ENCODE measurements around the gene ANKRD65. TPM values are rescaled to one million over a fixed set of nuclear protein-coding genes. Genes with fewer than 3 reads are reported as not detected.
"Not testable (repeated sequence)": the region's sequence is repeated elsewhere in the genome, so short reads cannot be mapped to it uniquely, and the experiment has no call there.

The ANKRD65 gene
- total and polyA plus RNA-seq, 2 experiments from 2014 or later: 2.1 to 5.5 TPM

DNA sequence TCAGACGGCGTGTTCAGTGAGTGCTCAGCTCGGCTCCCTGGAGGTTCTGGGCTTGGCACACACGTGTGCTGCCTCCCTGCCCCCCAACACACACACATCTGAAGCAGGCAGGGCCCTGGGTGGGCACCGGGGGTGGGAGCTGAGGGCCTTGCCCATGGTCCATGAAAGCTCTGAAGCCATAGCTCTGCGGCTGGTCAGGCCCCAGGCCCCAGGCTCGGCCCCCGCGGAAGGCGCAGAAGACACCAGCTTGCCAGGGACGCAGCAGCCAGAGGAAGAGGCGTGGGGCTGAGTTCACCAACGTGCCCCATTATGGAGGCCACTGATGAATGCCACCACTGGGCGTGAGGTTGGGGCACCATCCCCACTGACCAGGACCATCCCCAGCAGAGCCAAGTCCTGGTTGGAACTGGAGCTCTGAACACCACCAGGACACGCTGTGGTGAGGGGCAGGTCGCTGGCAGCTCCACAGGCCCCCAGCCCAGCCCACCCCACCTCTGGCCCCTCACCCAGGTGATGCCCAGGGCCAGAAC, 50.2 kb downstream of the ANKRD65 start:
- WGBS (ENCODE audit: low lambda C conversion rate, missing lambda C conversion rate): 94% methylated on average over 14 of the region's 16 CpGs
- no peak for TF ChIP-seq EZH2 (IDR thresholded peaks at IDR 0.05; ENCODE audit: borderline replicate concordance)
- no peak for TF ChIP-seq EZH2phosphoT487 (IDR thresholded peaks at IDR 0.05; ENCODE audit: low read depth, severe bottlenecking, unreplicated experiment)
- TF ChIP-seq, protein P1, sequence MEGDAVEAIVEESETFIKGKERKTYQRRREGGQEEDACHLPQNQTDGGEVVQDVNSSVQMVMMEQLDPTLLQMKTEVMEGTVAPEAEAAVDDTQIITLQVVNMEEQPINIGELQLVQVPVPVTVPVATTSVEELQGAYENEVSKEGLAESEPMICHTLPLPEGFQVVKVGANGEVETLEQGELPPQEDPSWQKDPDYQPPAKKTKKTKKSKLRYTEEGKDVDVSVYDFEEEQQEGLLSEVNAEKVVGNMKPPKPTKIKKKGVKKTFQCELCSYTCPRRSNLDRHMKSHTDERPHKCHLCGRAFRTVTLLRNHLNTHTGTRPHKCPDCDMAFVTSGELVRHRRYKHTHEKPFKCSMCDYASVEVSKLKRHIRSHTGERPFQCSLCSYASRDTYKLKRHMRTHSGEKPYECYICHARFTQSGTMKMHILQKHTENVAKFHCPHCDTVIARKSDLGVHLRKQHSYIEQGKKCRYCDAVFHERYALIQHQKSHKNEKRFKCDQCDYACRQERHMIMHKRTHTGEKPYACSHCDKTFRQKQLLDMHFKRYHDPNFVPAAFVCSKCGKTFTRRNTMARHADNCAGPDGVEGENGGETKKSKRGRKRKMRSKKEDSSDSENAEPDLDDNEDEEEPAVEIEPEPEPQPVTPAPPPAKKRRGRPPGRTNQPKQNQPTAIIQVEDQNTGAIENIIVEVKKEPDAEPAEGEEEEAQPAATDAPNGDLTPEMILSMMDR (IDR thresholded peaks at IDR 0.05; ENCODE audit: poor library complexity): no peak

DNA sequence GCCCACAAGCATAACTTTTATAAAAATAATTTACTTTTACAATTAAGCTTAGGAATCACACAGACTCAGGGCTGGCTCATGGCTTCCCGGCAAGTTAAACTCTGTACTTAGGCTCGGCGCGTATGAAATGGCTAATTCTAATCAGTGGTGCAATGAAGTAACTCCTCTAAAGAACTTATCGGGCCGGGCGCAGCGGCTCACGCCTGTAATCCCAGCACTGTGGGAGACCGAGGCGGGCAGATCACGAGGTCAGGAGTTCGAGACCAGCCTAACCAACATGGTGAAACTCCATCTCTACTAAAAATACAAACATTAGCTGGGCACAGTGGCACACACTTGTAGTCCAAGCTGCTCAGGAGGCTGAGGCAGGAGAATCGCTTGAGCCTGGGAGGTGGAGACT, 51.0 kb downstream of the ANKRD65 start:
- H3K4me1 ChIP-seq (ENCODE audit: insufficient read depth); H3K4me3 ChIP-seq; H3K9me2 ChIP-seq (replicated peaks; ENCODE audit: insufficient read depth); H3K4me2 ChIP-seq; DNase-seq (ENCODE audit: low spot score); H3K36me3 ChIP-seq (replicated peaks; ENCODE audit: insufficient read depth, low read depth); H3K9me3 ChIP-seq (ENCODE audit: low read depth); H2AFZ ChIP-seq; H3K27me3 ChIP-seq; H4K20me1 ChIP-seq (ENCODE audit: insufficient read depth, poor library complexity, severe bottlenecking); H3K27ac ChIP-seq: not testable (repeated sequence)
- H3K79me2 ChIP-seq: peaks cover 23% of the 10 kb centered on the region
- 93% methylated on average over 14 of the region's 14 CpGs for WGBS (ENCODE audit: low lambda C conversion rate, missing lambda C conversion rate)

More for the DNA sequence above, 50.2 kb downstream of the ANKRD65 start:
- Histone ChIP-seq H3K9me2 (replicated peaks; ENCODE audit: insufficient read depth) (no peaks in the 10 kb centered on the region), H3K4me1 (ENCODE audit: insufficient read depth) (peaks cover 6% of the 10 kb centered on the region), H3K4me2 (no peak overlapping the region), H4K20me1 (ENCODE audit: insufficient read depth, poor library complexity, severe bottlenecking) (no peaks in the 10 kb centered on the region), H2AFZ (no peak overlapping the region), H3K36me3 (replicated peaks; ENCODE audit: insufficient read depth, low read depth) (no peaks in the 10 kb centered on the region), H3K27me3 (no peaks in the 10 kb centered on the region), H3K4me3 (no peak overlapping the region), H3K9me3 (ENCODE audit: low read depth) (no peaks in the 10 kb centered on the region), H3K27ac (no peak overlapping the region), H3K79me2 (peaks cover 24% of the 10 kb centered on the region)
- DNase-seq (ENCODE audit: low spot score): no peak

Other genes starting within 250 kb of the ANKRD65 start
- gene TTLL10, start 247.4 kb downstream of the ANKRD65 start, total RNA-seq: not detected in 2 replicates
- 0.38 and 0.69 TPM in 2 replicates for gene TTLL10, start 247.4 kb downstream of the ANKRD65 start, polyA plus RNA-seq
- gene TNFRSF18, start 214.7 kb downstream of the ANKRD65 start, total RNA-seq: not detected in 2 replicates
- gene TNFRSF18, start 214.7 kb downstream of the ANKRD65 start, polyA plus RNA-seq: 0.86 and 1.3 TPM in 2 replicates
- gene TNFRSF4, start 207.1 kb downstream of the ANKRD65 start, total RNA-seq: 0.28 TPM in 1 of 2 replicates, not detected in the other
- 0.34 TPM in 1 of 2 replicates, not detected in the other for gene TNFRSF4, start 207.1 kb downstream of the ANKRD65 start, polyA plus RNA-seq
- 110 and 156 TPM in 2 replicates for gene SDF4, start 189.3 kb downstream of the ANKRD65 start, total RNA-seq
- gene SDF4, start 189.3 kb downstream of the ANKRD65 start, polyA plus RNA-seq: 296 and 311 TPM in 2 replicates
- gene B3GALT6, start 189.0 kb downstream of the ANKRD65 start, total RNA-seq: 28.8 and 28.9 TPM in 2 replicates
- 36.3 and 36.9 TPM in 2 replicates for gene B3GALT6, start 189.0 kb downstream of the ANKRD65 start, polyA plus RNA-seq
- gene C1QTNF12, start 174.6 kb downstream of the ANKRD65 start, total RNA-seq: 3.8 and 4.1 TPM in 2 replicates
- gene C1QTNF12, start 174.6 kb downstream of the ANKRD65 start, polyA plus RNA-seq: 5.2 and 6.6 TPM in 2 replicates
- 31.3 and 31.7 TPM in 2 replicates for gene UBE2J2, start 147.4 kb downstream of the ANKRD65 start, total RNA-seq
- gene UBE2J2, start 147.4 kb downstream of the ANKRD65 start, polyA plus RNA-seq: 66.7 and 81.0 TPM in 2 replicates
- gene SCNN1D, start 140.8 kb downstream of the ANKRD65 start, total RNA-seq: 1.0 and 1.8 TPM in 2 replicates
- 3.5 and 3.9 TPM in 2 replicates for gene SCNN1D, start 140.8 kb downstream of the ANKRD65 start, polyA plus RNA-seq
- gene ACAP3, start 113.3 kb downstream of the ANKRD65 start, total RNA-seq: 50.9 and 56.0 TPM in 2 replicates
- 87.1 and 108 TPM in 2 replicates for gene ACAP3, start 113.3 kb downstream of the ANKRD65 start, polyA plus RNA-seq
- 27.7 and 36.2 TPM in 2 replicates for gene PUSL1, start 112.7 kb downstream of the ANKRD65 start, total RNA-seq
- gene PUSL1, start 112.7 kb downstream of the ANKRD65 start, polyA plus RNA-seq: 27.4 and 37.2 TPM in 2 replicates
- gene INTS11, start 96.6 kb downstream of the ANKRD65 start, total RNA-seq: 72.1 and 80.6 TPM in 2 replicates
- 73.7 and 80.4 TPM in 2 replicates for gene INTS11, start 96.6 kb downstream of the ANKRD65 start, polyA plus RNA-seq
- 12.8 and 22.9 TPM in 2 replicates for gene CPTP, start 96.5 kb downstream of the ANKRD65 start, total RNA-seq
- 43.2 and 45.6 TPM in 2 replicates for gene CPTP, start 96.5 kb downstream of the ANKRD65 start, polyA plus RNA-seq
- 0.17 TPM in 1 of 2 replicates, not detected in the other for gene TAS1R3, start 90.0 kb downstream of the ANKRD65 start, total RNA-seq
- gene TAS1R3, start 90.0 kb downstream of the ANKRD65 start, polyA plus RNA-seq: 0.42 and 1.0 TPM in 2 replicates
- gene DVL1, start 71.9 kb downstream of the ANKRD65 start, total RNA-seq: 58.0 and 61.6 TPM in 2 replicates
- gene DVL1, start 71.9 kb downstream of the ANKRD65 start, polyA plus RNA-seq: 49.1 and 50.5 TPM in 2 replicates
- 138 and 155 TPM in 2 replicates for gene MXRA8, start 62.7 kb downstream of the ANKRD65 start, total RNA-seq
- 242 and 261 TPM in 2 replicates for gene MXRA8, start 62.7 kb downstream of the ANKRD65 start, polyA plus RNA-seq
- 92.9 and 105 TPM in 2 replicates for gene AURKAIP1, start 46.1 kb downstream of the ANKRD65 start, total RNA-seq
- gene AURKAIP1, start 46.1 kb downstream of the ANKRD65 start, polyA plus RNA-seq: 238 and 246 TPM in 2 replicates
- gene CCNL2, start 21.9 kb downstream of the ANKRD65 start, total RNA-seq: 151 and 166 TPM in 2 replicates
- gene CCNL2, start 21.9 kb downstream of the ANKRD65 start, polyA plus RNA-seq: 284 and 364 TPM in 2 replicates
- 107 and 115 TPM in 2 replicates for gene MRPL20, start 14.0 kb downstream of the ANKRD65 start, total RNA-seq
- 176 and 193 TPM in 2 replicates for gene MRPL20, start 14.0 kb downstream of the ANKRD65 start, polyA plus RNA-seq
- gene VWA1, start 14.4 kb upstream of the ANKRD65 start, total RNA-seq: 37.7 and 38.1 TPM in 2 replicates
- gene VWA1, start 14.4 kb upstream of the ANKRD65 start, polyA plus RNA-seq: 114 and 131 TPM in 2 replicates
- 0.10 TPM in 1 of 2 replicates, not detected in the other for gene ATAD3C, start 28.4 kb upstream of the ANKRD65 start, total RNA-seq
- gene ATAD3C, start 28.4 kb upstream of the ANKRD65 start, polyA plus RNA-seq: 0.99 and 1.2 TPM in 2 replicates
- 11.4 and 13.4 TPM in 2 replicates for gene ATAD3B, start 50.5 kb upstream of the ANKRD65 start, total RNA-seq
- 33.2 and 40.5 TPM in 2 replicates for gene ATAD3B, start 50.5 kb upstream of the ANKRD65 start, polyA plus RNA-seq
- gene ATAD3A, start 90.9 kb upstream of the ANKRD65 start, total RNA-seq: 15.5 and 16.7 TPM in 2 replicates
- 46.7 and 49.4 TPM in 2 replicates for gene ATAD3A, start 90.9 kb upstream of the ANKRD65 start, polyA plus RNA-seq
- 4.3 and 6.2 TPM in 2 replicates for gene TMEM240, start 119.3 kb upstream of the ANKRD65 start, total RNA-seq
- 2.1 and 2.6 TPM in 2 replicates for gene TMEM240, start 119.3 kb upstream of the ANKRD65 start, polyA plus RNA-seq
- 75.7 and 85.0 TPM in 2 replicates for gene SSU72, start 153.6 kb upstream of the ANKRD65 start, total RNA-seq
- 192 and 203 TPM in 2 replicates for gene SSU72, start 153.6 kb upstream of the ANKRD65 start, polyA plus RNA-seq
- gene FNDC10, start 178.9 kb upstream of the ANKRD65 start, total RNA-seq: 0.96 and 2.1 TPM in 2 replicates
- 6.0 and 8.8 TPM in 2 replicates for gene FNDC10, start 178.9 kb upstream of the ANKRD65 start, polyA plus RNA-seq
- 34.8 and 47.5 TPM in 2 replicates for gene MIB2, start 194.2 kb upstream of the ANKRD65 start, total RNA-seq
- 75.3 and 121 TPM in 2 replicates for gene MIB2, start 194.2 kb upstream of the ANKRD65 start, polyA plus RNA-seq
- 48.0 and 73.4 TPM in 2 replicates for gene MMP23B, start 210.9 kb upstream of the ANKRD65 start, total RNA-seq
- gene MMP23B, start 210.9 kb upstream of the ANKRD65 start, polyA plus RNA-seq: 136 and 184 TPM in 2 replicates
- 7.5 and 10.1 TPM in 2 replicates for gene CDK11B, start 237.7 kb upstream of the ANKRD65 start, total RNA-seq
- 15.3 and 21.3 TPM in 2 replicates for gene CDK11B, start 237.7 kb upstream of the ANKRD65 start, polyA plus RNA-seq

All from hepatocyte (in vitro differentiated cells).